K562 (cell line): ENCODE measurements around the gene FPR1. TPM values are rescaled to one million over a fixed set of nuclear protein-coding genes. Genes with fewer than 3 reads are reported as not detected.

Experiments used
- ATAC-seq: fragments of 200-7000 bp; cut with Tn5 transposase; 3 replicates; pipeline ENCODE4 v1.9.1; 2020; ENCODE audit warnings: moderate library complexity
- BruUV-seq: library from RNA; stranded (reverse); fragments of 400-500 nt; replicated peaks from 2 replicates; lab custom pipeline; 2021; lab: Mats Ljungman, UMichigan
- CTCF ChIA-PET: fragments of 300-600 bp; formaldehyde crosslinking; extraction: SDS; loops from one replicate; lab custom pipeline; 2021; ENCODE audit warnings: low intra/inter-chr PET ratio; lab: Yijun Ruan, JAX
- POLR2A ChIA-PET: fragments of 300-600, 350-650 bp; sonication (Branson Sonifier 250); formaldehyde crosslinking; extraction: SDS; loops from one replicate; lab custom pipeline; 2021; ENCODE audit warnings: antibody characterized with exemption, inconsistent platforms; lab: Yijun Ruan, JAX
- DNase-seq, 4 experiments: peaks; one replicate each; pipeline versions ENCODE4 v3.0.0 to v3.0.0-alpha.2; 2011 to 2018; ENCODE audit warnings: low spot score in 3 of 4, mixed read lengths in 3 of 4; ENCODE audit errors: extremely low read depth in 1 of 4
- FAIRE-seq: peaks from 2 replicates; lab custom pipeline; 2011; peaks lifted over from hg19 to GRCh38; lab: Jason Lieb, UNC
- H2AFZ ChIP-seq: 2 replicates; pipeline ENCODE4 v1.6.0; 2011; ENCODE audit warnings: low read depth, low read length, control low read depth, inconsistent platforms
- H3K27ac ChIP-seq: fragments of 200-600 bp; 3 replicates; pipeline ENCODE4 v1.8.0; 2011; ENCODE audit warnings: low read depth, mild to moderate bottlenecking, control low read depth, inconsistent platforms, low read length, moderate library complexity, mixed read lengths; ENCODE audit errors: extremely low read depth
- H3K27me3 ChIP-seq, 2 experiments: fragments of 300-600 bp in 1 of 2; 2 replicates in 1 of 2; 3 replicates in 1 of 2; pipeline versions ENCODE4 v1.6.0 to v1.8.0; 2011; ENCODE audit warnings: inconsistent platforms in 2 of 2, low read length in 2 of 2, mild to moderate bottlenecking in 1 of 2, mixed read lengths in 1 of 2, moderate library complexity in 1 of 2; ENCODE audit not compliant: control insufficient read depth in 2 of 2, insufficient read depth in 2 of 2
- H3K36me3 ChIP-seq: fragments of 300-600 bp; 3 replicates; pipeline ENCODE4 v1.8.0; 2011; ENCODE audit warnings: mild to moderate bottlenecking, low read length, inconsistent platforms; ENCODE audit not compliant: control insufficient read depth, insufficient read depth
- H3K4me1 ChIP-seq, 2 experiments: fragments of 200-600 bp in 1 of 2; replicated peaks in 1 of 2; 2 replicates in 1 of 2; 3 replicates in 1 of 2; pipeline versions ENCODE4 v1.5.1 to v1.8.0; 2011; ENCODE audit warnings: inconsistent platforms in 2 of 2, low read length in 2 of 2, mild to moderate bottlenecking in 1 of 2, mixed read lengths in 1 of 2, moderate library complexity in 1 of 2; ENCODE audit not compliant: control insufficient read depth in 2 of 2, insufficient read depth in 2 of 2
- H3K4me2 ChIP-seq: 2 replicates; pipeline ENCODE4 v1.6.1; 2011; ENCODE audit warnings: low read length, control low read depth, inconsistent platforms, mixed read lengths; ENCODE audit not compliant: insufficient read depth
- H3K4me3 ChIP-seq: fragments of 200-600 bp; sonication (generic), shearing (Covaris generic); 2 replicates; pipeline ENCODE4 v1.5.1; 2016; ENCODE audit warnings: control low read depth, inconsistent platforms
- H3K79me2 ChIP-seq: fragments of 200-600 bp; 3 replicates; pipeline ENCODE4 v1.8.0; 2011; ENCODE audit warnings: low read length, inconsistent platforms; ENCODE audit not compliant: control insufficient read depth, insufficient read depth
- H3K9ac ChIP-seq, 2 experiments: 2 replicates each; pipeline versions ENCODE4 v1.6.0 to v1.6.1; 2011; ENCODE audit warnings: low read depth in 2 of 2, low read length in 2 of 2, control low read depth in 1 of 2, inconsistent platforms in 1 of 2, mild to moderate bottlenecking in 1 of 2, mixed read lengths in 1 of 2; ENCODE audit not compliant: insufficient read depth in 1 of 2
- H3K9me1 ChIP-seq: one replicate; pipeline ENCODE4 v1.6.0; 2011; ENCODE audit warnings: inconsistent platforms, mild to moderate bottlenecking, low read length, moderate library complexity; ENCODE audit not compliant: control insufficient read depth, insufficient read depth
- H3K9me3 ChIP-seq: replicated peaks from 2 replicates; pipeline ENCODE4 v1.5.1; 2011; ENCODE audit warnings: low read depth, low read length, inconsistent platforms; ENCODE audit not compliant: control insufficient read depth, insufficient read depth
- H4K20me1 ChIP-seq: replicated peaks from 2 replicates; pipeline ENCODE4 v1.6.1; 2011; ENCODE audit warnings: low read length, inconsistent platforms, mixed read lengths; ENCODE audit not compliant: control insufficient read depth, insufficient read depth
- ARID1B ChIP-seq: fragments of 450-650 bp; IDR thresholded peaks from 2 replicates; pipeline ENCODE4 v1.6.1; 2016; ENCODE audit warnings: antibody characterized with exemption, mild to moderate bottlenecking, inconsistent platforms
- KDM2B ChIP-seq: fragments of 250-450 bp; sonication (Bioruptor Pico); IDR thresholded peaks from 2 replicates; pipeline ENCODE4 v1.8.0; 2021; ENCODE audit warnings: mild to moderate bottlenecking, moderate library complexity
- MECOM ChIP-seq: fragments of 250-450 bp; sonication (Bioruptor Pico); IDR thresholded peaks from 2 replicates; pipeline ENCODE4 v1.8.0; 2022; ENCODE audit warnings: inconsistent platforms
- MED1 ChIP-seq: sonication (generic); formaldehyde crosslinking; IDR thresholded peaks from 2 replicates; pipeline ENCODE4 v1.8.1; 2023; ENCODE audit warnings: missing genetic modification reagents, borderline replicate concordance
- NFIC ChIP-seq: fragments of 450-650 bp; IDR thresholded peaks from 2 replicates; pipeline ENCODE4 v1.6.1; 2017; ENCODE audit warnings: mild to moderate bottlenecking, inconsistent platforms
- RBM15 ChIP-seq: fragments of 200-400 bp; formaldehyde crosslinking; IDR thresholded peaks from 2 replicates; pipeline ENCODE4 v1.6.1; 2018; ENCODE audit warnings: mild to moderate bottlenecking, low read length, moderate library complexity; ENCODE audit not compliant: insufficient read depth
- RBM25 ChIP-seq: fragments of 200-400 bp; formaldehyde crosslinking; IDR thresholded peaks from 2 replicates; pipeline ENCODE4 v1.6.1; 2018; ENCODE audit warnings: low read length, low read depth, moderate library complexity; ENCODE audit not compliant: severe bottlenecking
- RNF2 ChIP-seq: sonication (generic); IDR thresholded peaks from 2 replicates; pipeline ENCODE4 v1.6.1; 2016
- TAF7 ChIP-seq: fragments of 450-650 bp; IDR thresholded peaks from 2 replicates; pipeline ENCODE4 v1.6.1; 2016; ENCODE audit warnings: missing genetic modification characterization, missing compliant biosample characterization
- ZKSCAN8 ChIP-seq: fragments of 200-800 bp; sonication (Bioruptor generic); IDR thresholded peaks from 2 replicates; pipeline ENCODE4 v1.6.1; 2016; ENCODE audit warnings: missing genetic modification characterization, missing compliant biosample characterization
- ZNF551 ChIP-seq: fragments of 250-450 bp; sonication (Bioruptor Pico); IDR thresholded peaks from 2 replicates; pipeline ENCODE4 v1.5.0; 2021; ENCODE audit warnings: mild to moderate bottlenecking, moderate library complexity
- WGBS: fragments of 100-300 bp; shearing (Covaris generic); methylation state at CpG from one replicate; pipeline ENCODE4 v1.1.6; 2016; ENCODE audit warnings: low coverage, mixed read lengths; ENCODE audit not compliant: insufficient coverage; ENCODE audit errors: missing lambda C conversion rate; 5-methylcytosine and 5-hydroxymethylcytosine counted together
- in situ Hi-C: fragments of 300-500 bp; cut with MboI; formaldehyde crosslinking; loops from 4 replicates; pipeline ENCODE4 v1.15.0; 2018; ENCODE audit warnings: inconsistent platforms, mixed read lengths
- intact Hi-C: fragments of 100-400 bp; cut with micrococcal nuclease; formaldehyde crosslinking; loops from 2 replicates; pipeline ENCODE4 v1.14.2; 2022
- polyA plus RNA-seq, 8 experiments: library from polyadenylated mRNA; depleted of rRNA in 4 of 8; stranded (reverse) in 5 of 8; unstranded in 3 of 8; fragments of >200 nt; fragmentation: Nextera tagmentation in 2 of 8; fragmentation: Illumina TruSeq in 1 of 8; extraction: Ambion mirVana in 2 of 8; extraction: Trizol in 1 of 8; gene quantifications; 2 replicates each; pipeline versions ENCODE4 v1.2.1 to v1.2.3, GENCODE V29; 2011 to 2014; ENCODE audit warnings: inconsistent platforms in 1 of 8, missing spikeins in 1 of 8
- total RNA-seq, 7 experiments: library from RNA; depleted of rRNA in 6 of 7; stranded (reverse); fragments of >200 nt in 6 of 7; fragmentation: Illumina TruSeq in 2 of 7; extraction: Trizol in 2 of 7; gene quantifications; 2 replicates each; pipeline versions ENCODE4 v1.2.1 to v1.2.3, GENCODE V29; 2011 to 2021; ENCODE audit warnings: low replicate concordance in 1 of 7

FPR1 gene
- total and polyA plus RNA-seq, 9 of the 15 experiments (the other 6 are each of a cell fraction or from before 2014, with no cell fraction given): 0.06 to 0.25 (median 0.14) TPM; not detected in 4

DNA sequence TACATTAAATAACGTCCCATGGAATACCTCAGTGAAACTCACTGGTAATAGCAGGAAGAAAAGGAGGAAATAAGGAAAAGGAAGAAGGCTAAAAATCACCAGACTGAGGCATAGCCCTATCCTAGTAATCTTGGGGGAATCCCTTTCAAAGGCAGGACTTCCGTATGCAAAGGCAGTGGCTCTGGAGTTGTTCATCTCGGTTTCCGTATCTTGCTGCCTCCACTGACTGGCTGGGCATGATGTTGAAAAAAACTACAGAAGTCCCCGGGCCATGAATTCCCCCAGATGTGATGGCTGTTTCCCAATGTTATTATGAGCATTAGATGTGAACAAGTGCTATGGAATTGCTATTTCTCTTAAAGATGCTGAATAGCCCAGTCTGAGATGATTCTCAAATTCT, 14.8 kb upstream of the FPR1 start:
- POLR2A ChIA-PET: interaction anchor here (0.6 kb wide), 1 partner anchor 35 kb away, joined by 3 read pairs; no protein-coding TSS in a partner anchor
- 51% methylated on average over 5 of the region's 5 CpGs for WGBS
- H3K36me3 ChIP-seq: no peaks in the 10 kb centered on the region
- H3K9ac ChIP-seq: no peak overlapping the region
- in situ Hi-C loops: no loop called here
- H3K4me2 ChIP-seq: no peak overlapping the region
- ATAC-seq (no peak), FAIRE-seq (no peak), DNase-seq (no peak)
- no peaks in the 10 kb centered on the region for H3K9me1 ChIP-seq
- H2AFZ ChIP-seq: no peak overlapping the region
- H3K9me3 ChIP-seq: 0 out of 2 replicates have a peak, but pooled peaks cover 2% of the 10 kb centered on the region
- no peaks in the 10 kb centered on the region for H3K27me3 ChIP-seq
- no peaks in the 10 kb centered on the region for H4K20me1 ChIP-seq
- intact Hi-C loops: no loop called here
- peaks cover 0 to 13% of the 10 kb centered on the region in 2 experiments; a peak in 2 of 5 replicates for H3K4me1 ChIP-seq
- BruUV-seq: no TSS peak
- CTCF ChIA-PET: interaction anchor here (0.5 kb wide), 1 partner anchor 618 kb away, joined by 4 read pairs; no protein-coding TSS in a partner anchor
- H3K4me3 ChIP-seq: no peak overlapping the region
- H3K27ac ChIP-seq: no peak overlapping the region
- no peak for TF ChIP-seq KDM2B
- no peak for TF ChIP-seq MECOM (CRISPR knock-in tag)
- TF ChIP-seq ZKSCAN8 (CRISPR knock-in tag): no peak
- TF ChIP-seq TAF7 (tag): no peak
- no peak for TF ChIP-seq ZNF551 (CRISPR knock-in tag)
- no peak for TF ChIP-seq RBM15
- H3K79me2 ChIP-seq: no peaks in the 10 kb centered on the region

DNA sequence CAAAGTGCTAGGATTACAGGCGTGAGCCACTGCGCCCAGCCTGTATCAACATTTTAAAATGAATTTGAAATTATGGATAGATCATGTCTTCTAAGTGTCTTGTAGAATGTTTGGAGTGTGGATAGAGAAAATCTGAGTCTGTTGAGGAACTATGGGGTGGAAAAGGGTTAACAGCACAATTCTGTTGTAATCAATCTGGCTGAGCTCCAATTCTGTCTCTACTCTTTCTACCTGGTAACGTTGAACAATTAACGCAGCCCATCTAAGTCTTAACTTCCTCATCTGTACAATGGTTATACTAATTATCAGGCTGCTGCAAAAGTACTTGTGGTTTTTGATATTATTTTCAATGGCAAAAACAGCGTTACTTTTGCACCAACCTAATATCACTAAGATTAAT, 13.4 kb upstream of the FPR1 start:
- DNase-seq (no peak), FAIRE-seq (no peak), ATAC-seq (no peak)
- Histone ChIP-seq H4K20me1 (no peaks in the 10 kb centered on the region), H3K4me1 (peaks cover 0 to 11% of the 10 kb centered on the region in 2 experiments; a peak in 2 of 5 replicates), H3K9ac (no peak overlapping the region), H3K79me2 (no peaks in the 10 kb centered on the region), H3K9me1 (no peaks in the 10 kb centered on the region), H2AFZ (no peak overlapping the region), H3K27me3 (no peaks in the 10 kb centered on the region), H3K27ac (no peak overlapping the region), H3K36me3 (no peaks in the 10 kb centered on the region), H3K9me3 (no peaks in the 10 kb centered on the region), H3K4me3 (no peak overlapping the region), H3K4me2 (no peak overlapping the region)
- BruUV-seq: no TSS peak
- POLR2A ChIA-PET: no interaction called here
- 37% methylated on average over 5 of the region's 5 CpGs for WGBS
- intact Hi-C loops: no loop called here
- TF ChIP-seq RNF2 (no peak), MED1 (CRISPR knock-in tag) (no peak), RBM25 (peak; percentile 12), NFIC (peak; percentile 23; the same call in 1 of the 2 replicates), ARID1B (no peak)
- in situ Hi-C loops: no loop called here
- CTCF ChIA-PET: no interaction called here
